Smooth muscle cell (in vitro differentiated cells): Measurements from ENCODE around the gene MAD1L1. TPM values are rescaled to one million over a fixed set of nuclear protein-coding genes. Genes with fewer than 3 reads are reported as not detected.

Experiments
- DNase-seq: peaks from one replicate; lab custom pipeline; 2025; ENCODE audit not compliant: unreplicated experiment; lab: John Stamatoyannopoulos, UW
- H2AFZ ChIP-seq: fragments of 200-600 bp; sonication (generic); 2 replicates; pipeline ENCODE4 v1.6.0; 2016; ENCODE audit warnings: antibody characterized with exemption, low read depth, mild to moderate bottlenecking
- H3F3A ChIP-seq: fragments of 200-600 bp; sonication (generic); 2 replicates; pipeline ENCODE4 v1.6.0; 2017; ENCODE audit warnings: antibody characterized with exemption, low read depth
- H3K27ac ChIP-seq: fragments of 200-600 bp; sonication (generic); 2 replicates; pipeline ENCODE4 v1.5.1; 2016; ENCODE audit warnings: low read depth, mild to moderate bottlenecking
- H3K27me3 ChIP-seq: fragments of 200-600 bp; sonication (generic); 2 replicates; pipeline ENCODE4 v1.6.1; 2016; ENCODE audit warnings: low read depth, mild to moderate bottlenecking
- H3K36me3 ChIP-seq: fragments of 200-600 bp; sonication (generic); 2 replicates; pipeline ENCODE4 v1.5.1; 2016; ENCODE audit warnings: low read depth
- H3K4me1 ChIP-seq: fragments of 200-600 bp; sonication (generic); 2 replicates; pipeline ENCODE4 v1.5.1; 2016; ENCODE audit warnings: low read depth
- H3K4me2 ChIP-seq: fragments of 200-600 bp; sonication (generic); 2 replicates; pipeline ENCODE4 v1.6.0; 2016; ENCODE audit warnings: mild to moderate bottlenecking
- H3K4me3 ChIP-seq: fragments of 200-600 bp; sonication (generic); 2 replicates; pipeline ENCODE4 v1.5.1; 2016; ENCODE audit warnings: mild to moderate bottlenecking
- H3K79me2 ChIP-seq: fragments of 200-600 bp; sonication (generic); 2 replicates; pipeline ENCODE4 v1.6.0; 2016; ENCODE audit warnings: low read depth, mild to moderate bottlenecking
- H3K9ac ChIP-seq: fragments of 200-600 bp; sonication (generic); 2 replicates; pipeline ENCODE4 v1.6.0; 2016; ENCODE audit warnings: low read depth
- H3K9me3 ChIP-seq: fragments of 200-600 bp; sonication (generic); replicated peaks from 2 replicates; pipeline ENCODE4 v1.5.1; 2016; ENCODE audit warnings: low read depth
- H4K20me1 ChIP-seq: fragments of 200-600 bp; sonication (generic); 2 replicates; pipeline ENCODE4 v1.6.0; 2016; ENCODE audit warnings: low read depth
- WGBS: methylation state at CpG from one replicate; pipeline ENCODE4 v1.1.7; 2016; ENCODE audit warnings: low lambda C conversion rate; 5-methylcytosine and 5-hydroxymethylcytosine counted together
- polyA plus RNA-seq: library from polyadenylated mRNA; unstranded; fragments of >200 nt; fragmentation: Nextera tagmentation; extraction: Ambion mirVana; gene quantifications from 2 replicates; pipeline ENCODE4 v1.2.1, GENCODE V29; 2016
- total RNA-seq: library from RNA; depleted of rRNA; stranded (reverse); fragments of >200 nt; gene quantifications from 2 replicates; pipeline ENCODE4 v1.2.3, GENCODE V29; 2014
- TF ChIP-seq, protein P1 (sequence below): fragments of 200-600 bp; sonication (generic); IDR thresholded peaks from 2 replicates; pipeline ENCODE4 v1.5.1; 2017; ENCODE audit warnings: borderline replicate concordance, mild to moderate bottlenecking, antibody characterized with exemption; ENCODE audit not compliant: insufficient read depth, poor library complexity, severe bottlenecking

The MAD1L1 gene
- total and polyA plus RNA-seq, 2 experiments from 2014 or later = 33.4 to 60.7 TPM

GRCh38 chr7:2202901-2203765 lies 29.6 kb downstream of the MAD1L1 start:
- Histone ChIP-seq H3K9me3 (no peaks in the 10 kb centered on the region), H3K36me3 (no peaks in the 10 kb centered on the region), H3F3A (no peaks in the 10 kb centered on the region), H3K4me3 (no peak overlapping the region), H3K27me3 (no peaks in the 10 kb centered on the region), H3K79me2 (no peaks in the 10 kb centered on the region), H3K4me2 (no peak overlapping the region), H3K4me1 (no peaks in the 10 kb centered on the region), H2AFZ (no peak overlapping the region), H3K27ac (no peak overlapping the region), H3K9ac (no peak overlapping the region), H4K20me1 (peaks cover 7% of the 10 kb centered on the region)
- TF ChIP-seq, protein P1, sequence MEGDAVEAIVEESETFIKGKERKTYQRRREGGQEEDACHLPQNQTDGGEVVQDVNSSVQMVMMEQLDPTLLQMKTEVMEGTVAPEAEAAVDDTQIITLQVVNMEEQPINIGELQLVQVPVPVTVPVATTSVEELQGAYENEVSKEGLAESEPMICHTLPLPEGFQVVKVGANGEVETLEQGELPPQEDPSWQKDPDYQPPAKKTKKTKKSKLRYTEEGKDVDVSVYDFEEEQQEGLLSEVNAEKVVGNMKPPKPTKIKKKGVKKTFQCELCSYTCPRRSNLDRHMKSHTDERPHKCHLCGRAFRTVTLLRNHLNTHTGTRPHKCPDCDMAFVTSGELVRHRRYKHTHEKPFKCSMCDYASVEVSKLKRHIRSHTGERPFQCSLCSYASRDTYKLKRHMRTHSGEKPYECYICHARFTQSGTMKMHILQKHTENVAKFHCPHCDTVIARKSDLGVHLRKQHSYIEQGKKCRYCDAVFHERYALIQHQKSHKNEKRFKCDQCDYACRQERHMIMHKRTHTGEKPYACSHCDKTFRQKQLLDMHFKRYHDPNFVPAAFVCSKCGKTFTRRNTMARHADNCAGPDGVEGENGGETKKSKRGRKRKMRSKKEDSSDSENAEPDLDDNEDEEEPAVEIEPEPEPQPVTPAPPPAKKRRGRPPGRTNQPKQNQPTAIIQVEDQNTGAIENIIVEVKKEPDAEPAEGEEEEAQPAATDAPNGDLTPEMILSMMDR = no peak
- no peak for DNase-seq
- 94% methylated on average over 17 of the region's 20 CpGs for WGBS

DNA sequence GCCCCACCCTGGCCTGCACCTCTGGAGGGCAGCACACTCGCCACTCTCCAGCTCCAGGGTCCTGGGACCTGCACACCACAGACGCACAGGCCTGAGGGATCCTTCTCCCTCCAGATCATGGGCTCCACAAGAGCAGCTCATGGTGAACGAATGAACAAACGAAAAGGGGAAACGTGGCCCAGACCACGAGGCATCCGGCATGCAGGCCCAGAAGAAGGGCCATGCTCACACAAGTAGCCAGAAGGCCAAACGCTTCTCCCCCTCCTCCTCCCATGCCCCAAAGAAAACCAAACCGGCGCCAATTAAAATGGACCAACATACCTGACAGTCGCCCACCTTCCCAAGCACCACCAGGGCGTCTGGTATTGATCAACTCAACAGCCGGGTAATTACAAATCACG lies 30.4 kb downstream of the MAD1L1 start:
- no peaks in the 10 kb centered on the region for H3K79me2 ChIP-seq
- WGBS = 95% methylated on average over 14 of the region's 14 CpGs
- no peaks in the 10 kb centered on the region for H3K36me3 ChIP-seq
- peaks cover 7% of the 10 kb centered on the region for H4K20me1 ChIP-seq
- DNase-seq = no peak
- no peaks in the 10 kb centered on the region for H3K4me1 ChIP-seq
- H2AFZ ChIP-seq = no peak overlapping the region
- no peaks in the 10 kb centered on the region for H3K9me3 ChIP-seq
- no peak overlapping the region for H3K9ac ChIP-seq
- no peaks in the 10 kb centered on the region for H3K27me3 ChIP-seq
- no peak overlapping the region for H3K4me2 ChIP-seq
- no peaks in the 10 kb centered on the region for H3F3A ChIP-seq
- TF ChIP-seq, protein P1 = no peak
- H3K27ac ChIP-seq = no peak overlapping the region
- no peak overlapping the region for H3K4me3 ChIP-seq

DNA sequence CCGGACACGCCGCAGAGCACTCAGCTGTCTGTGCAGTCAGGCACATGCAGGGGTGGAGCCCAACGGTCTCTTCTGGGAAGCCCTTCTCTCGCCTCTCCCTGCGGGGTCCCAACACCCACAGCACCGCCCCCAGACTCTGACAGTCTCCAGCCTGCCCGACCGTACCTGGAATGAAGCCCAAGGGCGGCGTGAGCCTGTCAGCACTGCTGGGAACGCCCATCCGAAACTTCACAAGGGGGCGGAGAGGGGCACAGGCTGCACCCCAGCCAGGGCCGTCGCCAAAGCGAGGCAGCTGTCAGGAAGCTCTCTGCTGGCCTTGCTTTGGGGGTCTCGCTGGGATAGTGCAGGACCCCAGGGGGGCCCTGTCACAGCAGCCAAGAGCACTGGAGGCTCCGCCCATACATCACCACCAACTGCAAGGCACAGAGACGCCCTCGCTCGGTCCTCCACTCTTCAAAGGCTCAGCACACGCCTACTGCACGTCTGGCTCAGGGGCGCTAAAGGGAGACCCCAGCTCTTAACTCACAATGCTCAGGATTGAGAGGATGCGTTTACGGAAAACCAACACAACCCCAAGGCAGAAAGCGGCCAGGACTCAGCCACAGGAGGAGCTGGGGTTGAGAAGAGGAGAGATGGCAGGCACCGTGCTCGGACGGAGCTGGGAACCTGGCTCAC lies 30.9 kb downstream of the MAD1L1 start:
- Histone ChIP-seq H4K20me1 (peaks cover 7% of the 10 kb centered on the region), H3K27ac (no peak overlapping the region), H3K4me3 (no peak overlapping the region), H3K36me3 (no peaks in the 10 kb centered on the region), H3K27me3 (no peaks in the 10 kb centered on the region), H3F3A (no peaks in the 10 kb centered on the region), H3K4me2 (no peak overlapping the region), H3K9me3 (no peaks in the 10 kb centered on the region), H2AFZ (no peak overlapping the region), H3K9ac (no peak overlapping the region), H3K4me1 (no peaks in the 10 kb centered on the region), H3K79me2 (no peaks in the 10 kb centered on the region)
- TF ChIP-seq, protein P1 = no peak
- no peak for DNase-seq
- WGBS = 96% methylated on average over 31 of the region's 31 CpGs
